K562 (cell line): Measurements from ENCODE around the gene CISD3. TPM values are rescaled to one million over a fixed set of nuclear protein-coding genes. Genes with fewer than 3 reads are reported as not detected.

Experiments used
- ATF7 ChIP-seq: fragments of 450-650 bp; IDR thresholded peaks from 2 replicates; pipeline ENCODE4 v1.7.1; 2014; ENCODE audit warnings: mild to moderate bottlenecking, moderate library complexity
- CREB3 ChIP-seq: fragments of 450-650 bp; conservative IDR thresholded peaks from 2 replicates; pipeline ENCODE4 v1.6.1; 2016; ENCODE audit warnings: missing genetic modification characterization, low read depth, mild to moderate bottlenecking, missing compliant biosample characterization, moderate library complexity
- CUX1 ChIP-seq: fragments of 200-800 bp; sonication (Bioruptor generic); IDR thresholded peaks from 2 replicates; pipeline ENCODE4 v1.6.1; 2016; ENCODE audit warnings: missing genetic modification characterization, missing compliant biosample characterization
- FOXA3 ChIP-seq, 2 experiments: fragments of 450-650 bp in 1 of 2; sonication (generic) in 1 of 2; formaldehyde crosslinking; IDR thresholded peaks in 1 of 2; conservative IDR thresholded peaks in 1 of 2; 2 replicates each; pipeline versions ENCODE4 v1.4.0 to v1.8.0; 2020 to 2022; ENCODE audit warnings: mild to moderate bottlenecking in 2 of 2, missing genetic modification reagents in 1 of 2
- FOXO4 ChIP-seq: fragments of 450-650 bp; formaldehyde crosslinking; IDR thresholded peaks from 2 replicates; pipeline ENCODE4 v1.4.0; 2020; ENCODE audit warnings: mild to moderate bottlenecking, moderate library complexity
- GATAD2A ChIP-seq: fragments of 450-650 bp; IDR thresholded peaks from 2 replicates; pipeline ENCODE4 v1.6.1; 2017
- GMEB1 ChIP-seq: fragments of 250-450 bp; sonication (Bioruptor Pico); IDR thresholded peaks from 2 replicates; pipeline ENCODE4 v1.4.0; 2020; ENCODE audit warnings: mild to moderate bottlenecking
- HDAC6 ChIP-seq: IDR thresholded peaks from 2 replicates; pipeline ENCODE4 v1.6.1; 2012; ENCODE audit warnings: low read depth, mild to moderate bottlenecking, control low read depth, inconsistent platforms, low read length, moderate library complexity
- HOXB6 ChIP-seq: fragments of 250-450 bp; sonication (Bioruptor Pico); IDR thresholded peaks from 2 replicates; pipeline ENCODE4 v1.5.1; 2022; ENCODE audit warnings: mild to moderate bottlenecking, borderline replicate concordance
- MYBL2 ChIP-seq, 2 experiments: fragments of 450-650 bp in 1 of 2; sonication (generic) in 1 of 2; formaldehyde crosslinking in 1 of 2; IDR thresholded peaks; 2 replicates each; pipeline versions ENCODE4 v1.6.1 to v1.8.1; 2017 to 2022; ENCODE audit warnings: borderline replicate concordance in 1 of 2, inconsistent platforms in 1 of 2, low read depth in 1 of 2, mild to moderate bottlenecking in 1 of 2, missing genetic modification reagents in 1 of 2, moderate library complexity in 1 of 2
- NFXL1 ChIP-seq: fragments of 450-650 bp; formaldehyde crosslinking; IDR thresholded peaks from 2 replicates; pipeline ENCODE4 v1.4.0; 2021; ENCODE audit warnings: mild to moderate bottlenecking
- POLR2AphosphoS5 ChIP-seq: IDR thresholded peaks from 2 replicates; pipeline ENCODE4 v1.6.1; 2011; ENCODE audit warnings: mild to moderate bottlenecking, low read depth, low read length, moderate library complexity; ENCODE audit not compliant: control insufficient read depth, insufficient read depth
- RBM15 ChIP-seq: fragments of 200-400 bp; formaldehyde crosslinking; IDR thresholded peaks from 2 replicates; pipeline ENCODE4 v1.6.1; 2018; ENCODE audit warnings: mild to moderate bottlenecking, low read length, moderate library complexity; ENCODE audit not compliant: insufficient read depth
- SLC30A9 ChIP-seq: fragments of 250-450 bp; sonication (Bioruptor Pico); IDR thresholded peaks from 2 replicates; pipeline ENCODE4 v1.8.0; 2022; ENCODE audit warnings: mild to moderate bottlenecking, moderate library complexity
- TAL1 ChIP-seq: fragments of 450-650 bp; IDR thresholded peaks from 2 replicates; pipeline ENCODE4 v1.6.1; 2016; ENCODE audit warnings: mild to moderate bottlenecking
- ZNF133 ChIP-seq: fragments of 250-450 bp; sonication (Bioruptor Pico); IDR thresholded peaks from 2 replicates; pipeline ENCODE4 v1.4.0; 2020; ENCODE audit warnings: mild to moderate bottlenecking
- ZNF184 ChIP-seq: sonication (generic); formaldehyde crosslinking; IDR thresholded peaks from 2 replicates; pipeline ENCODE4 v1.5.0; 2020; ENCODE audit warnings: missing genetic modification reagents
- ZNF3 ChIP-seq: fragments of 250-450 bp; sonication (Bioruptor Pico); IDR thresholded peaks from 2 replicates; pipeline ENCODE4 v1.5.0; 2021; ENCODE audit warnings: mild to moderate bottlenecking, moderate library complexity
- polyA plus RNA-seq, 8 experiments: library from polyadenylated mRNA; depleted of rRNA in 4 of 8; stranded (reverse) in 5 of 8; unstranded in 3 of 8; fragments of >200 nt; fragmentation: Nextera tagmentation in 2 of 8; fragmentation: Illumina TruSeq in 1 of 8; extraction: Ambion mirVana in 2 of 8; extraction: Trizol in 1 of 8; gene quantifications; 2 replicates each; pipeline versions ENCODE4 v1.2.1 to v1.2.3, GENCODE V29; 2011 to 2014; ENCODE audit warnings: inconsistent platforms in 1 of 8, missing spikeins in 1 of 8
- total RNA-seq, 7 experiments: library from RNA; depleted of rRNA in 6 of 7; stranded (reverse); fragments of >200 nt in 6 of 7; fragmentation: Illumina TruSeq in 2 of 7; extraction: Trizol in 2 of 7; gene quantifications; 2 replicates each; pipeline versions ENCODE4 v1.2.1 to v1.2.3, GENCODE V29; 2011 to 2021; ENCODE audit warnings: low replicate concordance in 1 of 7

CISD3 gene
- total and polyA plus RNA-seq, 9 of the 15 experiments (the other 6 are each of a cell fraction or from before 2014, with no cell fraction given), result 5.0 to 60.7 (median 15.7) TPM

GRCh38 chr17:38729886-38730525, at the start of gene CISD3 (continued):
- no peak for TF ChIP-seq MYBL2 (IDR thresholded peaks at IDR 0.05; ENCODE audit: low read depth)
- no peak for TF ChIP-seq MYBL2 (CRISPR knock-in tag; IDR thresholded peaks at IDR 0.05; ENCODE audit: borderline replicate concordance)
- no peak for TF ChIP-seq HOXB6 (CRISPR knock-in tag)
- TF ChIP-seq ZNF3, result no peak
- peak; percentile 89 for TF ChIP-seq GMEB1 (CRISPR knock-in tag)
- TF ChIP-seq ATF7, result peak; percentile 27; the same call in 1 of the 2 replicates
- TF ChIP-seq NFXL1 (CRISPR knock-in tag), result no peak
- no peak for TF ChIP-seq CUX1 (CRISPR knock-in tag)
- TF ChIP-seq FOXA3 (CRISPR knock-in tag; conservative IDR thresholded peaks at IDR 0.05 in 1 of 2, IDR thresholded peaks at IDR 0.05 in 1 of 2), result no peak
- no peak for TF ChIP-seq ZNF133 (CRISPR knock-in tag)
- no peak for TF ChIP-seq TAL1
- no peak for TF ChIP-seq ZNF184
- no peak for TF ChIP-seq HDAC6
- no peak for TF ChIP-seq SLC30A9 (CRISPR knock-in tag)
- no peak for TF ChIP-seq RBM15
- peak; percentile 33; the same call in 1 of the 2 replicates for TF ChIP-seq POLR2AphosphoS5
- no peak for TF ChIP-seq CREB3 (tag)
- no peak for TF ChIP-seq FOXO4 (CRISPR knock-in tag)
- TF ChIP-seq GATAD2A, result peak; percentile 37; the same call in 1 of the 2 replicates
